Stimulated activated CD4-positive, alpha-beta T cell treated with anti-CD3 and anti-CD28 coated beads, Interleukin-15, amount 100 ng/mL, for 48 hours (primary cell): ENCODE measurements around the gene THSD8.
A peak's percentile ranks its signal among the peaks of the same experiment; 100 is the strongest.
"Not testable (repeated sequence)": the region's sequence is repeated elsewhere in the genome, so short reads cannot be mapped to it uniquely, and the experiment has no call there.

Experiments
- DNase-seq, 2 donors: peaks; one replicate each; pipeline ENCODE4 v3.0.0-alpha.2; 2020; ENCODE audit warnings: low read depth in 2 of 2

Gene THSD8

GRCh38 chr19:12825254-12826131 is 23.6 kb downstream of the THSD8 start:
- peak in 1 of 2 donors; percentile 22 for DNase-seq

- DNase-seq, result peak in 1 of 2 donors; percentile 35
Observed at GRCh38 chr19:12828494-12828893, 26.6 kb downstream of the THSD8 start.

- no peak for DNase-seq
Observed at GRCh38 chr19:12833418-12833737, 31.5 kb downstream of the THSD8 start.

- peak in 1 of 2 donors; percentile 19 for DNase-seq
Observed at GRCh38 chr19:12833738-12834565, 32.1 kb downstream of the THSD8 start.

GRCh38 chr19:12834566-12834943 is 32.7 kb downstream of the THSD8 start, which contains the start of gene RTBDN:
TSS of gene RTBDN (minus strand) at chr19:12834579. CDS start at chr19:12829979, 4,600 bp downstream.
- DNase-seq, result no peak

GRCh38 chr19:12834976-12835757 is 33.3 kb downstream of the THSD8 start:
- peak in 1 of 2 donors; percentile 18 for DNase-seq

GRCh38 chr19:12836529-12836863 is 34.6 kb downstream of the THSD8 start:
- no peak for DNase-seq

- DNase-seq, result no peak
Observed at GRCh38 chr19:12837225-12837624, 35.4 kb downstream of the THSD8 start.

- DNase-seq, result peak in 1 of 2 donors; percentile 49
Observed at GRCh38 chr19:12838182-12838885, 36.5 kb downstream of the THSD8 start, which contains the start of gene MAST1. TSS of gene MAST1 (plus strand) at chr19:12838515. CDS start at chr19:12838573, 58 bp downstream.

- DNase-seq, result no peak
Observed at GRCh38 chr19:12838886-12839756, 37.3 kb downstream of the THSD8 start.

- DNase-seq, result peak; percentile 61 to 62
Observed at GRCh38 chr19:12840091-12841079, 38.5 kb downstream of the THSD8 start.

- no peak for DNase-seq
Observed at GRCh38 chr19:12841094-12841493, 39.2 kb downstream of the THSD8 start.

GRCh38 chr19:12842511-12842910 is 40.6 kb downstream of the THSD8 start:
- no peak for DNase-seq

- DNase-seq, result no peak
Observed at GRCh38 chr19:12843328-12843727, 41.5 kb downstream of the THSD8 start.

- no peak for DNase-seq
Observed at GRCh38 chr19:12843999-12844732, 42.3 kb downstream of the THSD8 start.

GRCh38 chr19:12846613-12847012 is 44.7 kb downstream of the THSD8 start:
- DNase-seq, result not testable (repeated sequence)

- DNase-seq, result peak; percentile 77 to 87
Observed at GRCh38 chr19:12847159-12848139, 45.6 kb downstream of the THSD8 start.
